ENCODE measurements around the gene CADM2.

GRCh38 chr3:85244091-85244490 lies 285.3 kb downstream of the CADM2 start:
- TF ChIP-seq POLR2A (IDR thresholded peaks at IDR 0.05) (no peak), CTCF (IDR thresholded peaks at IDR 0.05) (no peak)
